H9 (cell line): ENCODE data around the gene RBFOX2. TPM values are rescaled to one million over a fixed set of nuclear protein-coding genes. Genes with fewer than 3 reads are reported as not detected.
"Not testable (repeated sequence)": the region's sequence is repeated elsewhere in the genome, so short reads cannot be mapped to it uniquely, and the experiment has no call there.

ENCODE experiments used
- DNase-seq: peaks from one replicate; pipeline ENCODE4 v3.0.0-alpha.2; 2017
- H2AFZ ChIP-seq: one replicate; pipeline ENCODE4 v1.6.1; 2013; ENCODE audit warnings: mild to moderate bottlenecking, low read length, control low read depth, moderate library complexity
- H2AK5ac ChIP-seq: 2 replicates; pipeline ENCODE4 v1.6.1; 2013; ENCODE audit warnings: low read length, control low read depth, mixed read lengths; ENCODE audit not compliant: insufficient read length
- H2BK120ac ChIP-seq: one replicate; pipeline ENCODE4 v1.6.1; 2013; ENCODE audit warnings: low read depth, mild to moderate bottlenecking, low read length, control low read depth, inconsistent platforms; ENCODE audit not compliant: poor library complexity, severe bottlenecking
- H2BK12ac ChIP-seq: 2 replicates; pipeline ENCODE4 v1.6.1; 2013; ENCODE audit warnings: low read length, control low read depth, mixed read lengths, low read depth; ENCODE audit not compliant: insufficient read length
- H2BK15ac ChIP-seq: 2 replicates; pipeline ENCODE4 v1.6.1; 2013; ENCODE audit warnings: low read depth, low read length, control low read depth
- H2BK20ac ChIP-seq: one replicate; pipeline ENCODE4 v1.6.1; 2013; ENCODE audit warnings: low read depth, mild to moderate bottlenecking, low read length, control low read depth, inconsistent platforms; ENCODE audit not compliant: poor library complexity, severe bottlenecking
- H2BK5ac ChIP-seq: 2 replicates; pipeline ENCODE4 v1.6.1; 2013; ENCODE audit warnings: low read length, control low read depth, mixed read lengths; ENCODE audit not compliant: insufficient read length
- H3K14ac ChIP-seq: 2 replicates; pipeline ENCODE4 v1.6.1; 2013; ENCODE audit warnings: low read length, control low read depth; ENCODE audit not compliant: insufficient read depth
- H3K18ac ChIP-seq: 2 replicates; pipeline ENCODE4 v1.6.1; 2013; ENCODE audit warnings: low read depth, mild to moderate bottlenecking, mixed read lengths, low read length, control low read depth; ENCODE audit not compliant: insufficient read length
- H3K23ac ChIP-seq: 2 replicates; pipeline ENCODE4 v1.6.1; 2013; ENCODE audit warnings: low read length, control low read depth, mixed read lengths, low read depth; ENCODE audit not compliant: insufficient read length
- H3K23me2 ChIP-seq: 2 replicates; pipeline ENCODE4 v1.6.1; 2013; ENCODE audit warnings: low read depth, mild to moderate bottlenecking, mixed read lengths, low read length, control low read depth; ENCODE audit not compliant: insufficient read length, poor library complexity, severe bottlenecking
- H3K27ac ChIP-seq: 2 replicates; pipeline ENCODE4 v1.5.1; 2013; ENCODE audit warnings: low read length, control low read depth, mixed read lengths, low read depth; ENCODE audit not compliant: insufficient read length
- H3K27me3 ChIP-seq: 2 replicates; pipeline ENCODE4 v1.6.1; 2013; ENCODE audit warnings: low read length, control low read depth, inconsistent platforms; ENCODE audit not compliant: insufficient read depth
- H3K4ac ChIP-seq: 2 replicates; pipeline ENCODE4 v1.6.1; 2013; ENCODE audit warnings: low read depth, mild to moderate bottlenecking, control low read depth, inconsistent platforms, low read length, moderate library complexity
- H3K4me1 ChIP-seq: 2 replicates; pipeline ENCODE4 v1.6.1; 2013; ENCODE audit warnings: low read length, control low read depth, inconsistent platforms; ENCODE audit not compliant: insufficient read depth
- H3K4me2 ChIP-seq: 2 replicates; pipeline ENCODE4 v1.6.1; 2013; ENCODE audit warnings: low read length, control low read depth, mixed read lengths; ENCODE audit not compliant: insufficient read length, insufficient read depth
- H3K56ac ChIP-seq: 2 replicates; pipeline ENCODE4 v1.6.1; 2013; ENCODE audit warnings: low read depth, mild to moderate bottlenecking, mixed read lengths, low read length, control low read depth; ENCODE audit not compliant: insufficient read length
- H3K79me1 ChIP-seq: 2 replicates; pipeline ENCODE4 v1.6.1; 2013; ENCODE audit warnings: low read depth, mild to moderate bottlenecking, moderate library complexity, low read length, control low read depth, inconsistent platforms; ENCODE audit not compliant: insufficient read depth, poor library complexity, severe bottlenecking
- H3K79me2 ChIP-seq: 2 replicates; pipeline ENCODE4 v1.6.1; 2013; ENCODE audit warnings: low read length, control low read depth, inconsistent platforms; ENCODE audit not compliant: insufficient read depth
- H3K9ac ChIP-seq: 2 replicates; pipeline ENCODE4 v1.6.1; 2013; ENCODE audit warnings: low read length, control low read depth, mixed read lengths; ENCODE audit not compliant: insufficient read length; ENCODE audit errors: extremely low read depth
- H3K9me3 ChIP-seq: one replicate; pipeline ENCODE4 v1.6.1; 2013; ENCODE audit warnings: low read depth, low read length, inconsistent platforms; ENCODE audit not compliant: control insufficient read depth
- H3T11ph ChIP-seq: one replicate; pipeline ENCODE4 v1.6.1; 2013; ENCODE audit warnings: mild to moderate bottlenecking, low read length, control low read depth, inconsistent platforms
- H4K20me1 ChIP-seq: one replicate; pipeline ENCODE4 v1.6.1; 2013; ENCODE audit not compliant: control insufficient read depth, insufficient read length, insufficient read depth
- H4K5ac ChIP-seq: 2 replicates; pipeline ENCODE4 v1.6.1; 2013; ENCODE audit warnings: low read depth, mild to moderate bottlenecking, mixed read lengths, low read length, control low read depth; ENCODE audit not compliant: insufficient read length
- H4K8ac ChIP-seq: replicated peaks from 2 replicates; pipeline ENCODE4 v1.6.1; 2013; ENCODE audit warnings: low read length, control low read depth, mixed read lengths, low read depth; ENCODE audit not compliant: insufficient read length
- H4K91ac ChIP-seq: 2 replicates; pipeline ENCODE4 v1.6.1; 2013; ENCODE audit warnings: low read depth, mild to moderate bottlenecking, moderate library complexity, mixed read lengths, low read length, control low read depth; ENCODE audit not compliant: insufficient read length
- H3K27ac Mint-ChIP-seq, 3 experiments: 2 replicates in 2 of 3; 3 replicates in 1 of 3; pipeline ENCODE4 v1.8.0; 2020 to 2021; ENCODE audit warnings: mixed read lengths in 3 of 3, mild to moderate bottlenecking in 1 of 3, moderate library complexity in 1 of 3
- H3K27me3 Mint-ChIP-seq: 2 replicates; pipeline ENCODE4 v1.8.0; 2021; ENCODE audit warnings: low read depth, mild to moderate bottlenecking, moderate library complexity, mixed read lengths
- H3K36me3 Mint-ChIP-seq, 3 experiments: 2 replicates in 2 of 3; 3 replicates in 1 of 3; pipeline ENCODE4 v1.8.0; 2020 to 2021; ENCODE audit warnings: low read depth in 3 of 3, mixed read lengths in 3 of 3; ENCODE audit not compliant: insufficient read depth in 1 of 3
- H3K4me1 Mint-ChIP-seq, 2 experiments: 2 replicates each; pipeline ENCODE4 v1.8.0; 2020; ENCODE audit warnings: mixed read lengths in 2 of 2
- H3K4me3 Mint-ChIP-seq, 2 experiments: 2 replicates in 1 of 2; 3 replicates in 1 of 2; pipeline ENCODE4 v1.8.0; 2020 to 2021; ENCODE audit warnings: mild to moderate bottlenecking in 2 of 2, mixed read lengths in 2 of 2, moderate library complexity in 1 of 2
- H3K9me3 Mint-ChIP-seq, 2 experiments: 2 replicates in 1 of 2; 3 replicates in 1 of 2; pipeline ENCODE4 v1.8.0; 2020; ENCODE audit warnings: mild to moderate bottlenecking in 2 of 2, mixed read lengths in 2 of 2, moderate library complexity in 1 of 2
- WGBS: extraction: QIAGEN DNeasy Blood & Tissue Kit; methylation state at CpG from one replicate; pipeline ENCODE4 v1.1.7; 2013; ENCODE audit warnings: missing lambda C conversion rate, low lambda C conversion rate, mixed read lengths; ENCODE audit not compliant: insufficient read length; ENCODE audit errors: extremely low coverage; 5-methylcytosine and 5-hydroxymethylcytosine counted together
- total RNA-seq: library from RNA; stranded (reverse); gene quantifications from 2 replicates; pipeline ENCODE4 v1.2.1, GENCODE V29; 2021
- TF ChIP-seq, protein P1 (sequence below): fragments of 200-600 bp; sonication (generic); conservative IDR thresholded peaks from 3 replicates; pipeline ENCODE4 v1.8.0; 2021; ENCODE audit warnings: antibody characterized with exemption, mild to moderate bottlenecking

Gene RBFOX2
- total RNA-seq, 1 experiment from 2014 or later, result 84.7 TPM

DNA sequence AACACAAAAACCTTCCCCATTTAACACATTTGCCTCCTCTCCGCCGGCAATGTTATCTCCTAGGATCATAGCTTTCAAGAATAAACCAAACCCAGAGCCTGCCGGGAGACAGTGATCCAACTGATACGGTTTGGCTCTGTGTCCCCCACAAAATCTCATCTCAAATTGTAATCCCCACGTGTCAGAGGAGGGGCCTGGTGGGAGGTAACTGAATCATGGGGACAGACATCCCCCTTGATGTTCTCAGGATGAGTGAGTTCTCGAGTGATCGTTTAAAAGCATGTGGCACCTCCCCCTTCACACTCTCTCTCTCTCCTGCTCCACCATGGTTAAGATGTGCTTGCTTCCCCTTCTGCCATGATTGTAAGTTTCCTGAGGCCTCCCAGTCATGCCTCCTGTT lies 33.3 kb downstream of the RBFOX2 start:
- Histone ChIP-seq H3K27ac (no peak overlapping the region), H2BK120ac (no peak overlapping the region), H3K18ac (no peak overlapping the region), H3K56ac (no peak overlapping the region), H2AK5ac (no peak overlapping the region), H3K4me2 (no peak overlapping the region), H2BK12ac (no peak overlapping the region), H2BK5ac (no peak overlapping the region), H3K14ac (no peak overlapping the region), H4K91ac (no peak overlapping the region), H2BK15ac (no peak overlapping the region), H3K4ac (no peak overlapping the region), H3K9ac (no peak overlapping the region), H3K79me2 (peaks cover 9% of the 10 kb centered on the region; the same call in 1 of the 2 replicates), H3K23ac (no peak overlapping the region), H4K20me1 (no peaks in the 10 kb centered on the region), H3T11ph (no peak overlapping the region), H4K5ac (no peak overlapping the region), H3K4me1 (no peaks in the 10 kb centered on the region), H3K23me2 (no peaks in the 10 kb centered on the region), H2AFZ (no peak overlapping the region), H4K8ac (no peak overlapping the region), H3K79me1 (peaks cover 8% of the 10 kb centered on the region), H2BK20ac (no peak overlapping the region), H3K27me3 (no peaks in the 10 kb centered on the region), H3K9me3 (no peaks in the 10 kb centered on the region)
- Mint-ChIP-seq H3K4me3 (no peak overlapping the region; a peak in 1 of 5 replicates), H3K36me3 (peaks cover 6 to 18% (median 9%) of the 10 kb centered on the region in 3 experiments; a peak in 5 of 7 replicates), H3K27me3 (no peaks in the 10 kb centered on the region), H3K9me3 (peaks cover 0 to 3% of the 10 kb centered on the region in 2 experiments; a peak in 1 of 5 replicates), H3K27ac (peak overlapping the region; percentile 8 to 65 (median 45); a peak in 3 of 7 replicates), H3K4me1 (peaks cover 30 to 31% of the 10 kb centered on the region in 2 experiments)
- TF ChIP-seq, protein P1, sequence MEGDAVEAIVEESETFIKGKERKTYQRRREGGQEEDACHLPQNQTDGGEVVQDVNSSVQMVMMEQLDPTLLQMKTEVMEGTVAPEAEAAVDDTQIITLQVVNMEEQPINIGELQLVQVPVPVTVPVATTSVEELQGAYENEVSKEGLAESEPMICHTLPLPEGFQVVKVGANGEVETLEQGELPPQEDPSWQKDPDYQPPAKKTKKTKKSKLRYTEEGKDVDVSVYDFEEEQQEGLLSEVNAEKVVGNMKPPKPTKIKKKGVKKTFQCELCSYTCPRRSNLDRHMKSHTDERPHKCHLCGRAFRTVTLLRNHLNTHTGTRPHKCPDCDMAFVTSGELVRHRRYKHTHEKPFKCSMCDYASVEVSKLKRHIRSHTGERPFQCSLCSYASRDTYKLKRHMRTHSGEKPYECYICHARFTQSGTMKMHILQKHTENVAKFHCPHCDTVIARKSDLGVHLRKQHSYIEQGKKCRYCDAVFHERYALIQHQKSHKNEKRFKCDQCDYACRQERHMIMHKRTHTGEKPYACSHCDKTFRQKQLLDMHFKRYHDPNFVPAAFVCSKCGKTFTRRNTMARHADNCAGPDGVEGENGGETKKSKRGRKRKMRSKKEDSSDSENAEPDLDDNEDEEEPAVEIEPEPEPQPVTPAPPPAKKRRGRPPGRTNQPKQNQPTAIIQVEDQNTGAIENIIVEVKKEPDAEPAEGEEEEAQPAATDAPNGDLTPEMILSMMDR, result no peak
- no peak for DNase-seq
- WGBS, result no CpG with 5 or more reads among the region's 7 CpGs

DNA sequence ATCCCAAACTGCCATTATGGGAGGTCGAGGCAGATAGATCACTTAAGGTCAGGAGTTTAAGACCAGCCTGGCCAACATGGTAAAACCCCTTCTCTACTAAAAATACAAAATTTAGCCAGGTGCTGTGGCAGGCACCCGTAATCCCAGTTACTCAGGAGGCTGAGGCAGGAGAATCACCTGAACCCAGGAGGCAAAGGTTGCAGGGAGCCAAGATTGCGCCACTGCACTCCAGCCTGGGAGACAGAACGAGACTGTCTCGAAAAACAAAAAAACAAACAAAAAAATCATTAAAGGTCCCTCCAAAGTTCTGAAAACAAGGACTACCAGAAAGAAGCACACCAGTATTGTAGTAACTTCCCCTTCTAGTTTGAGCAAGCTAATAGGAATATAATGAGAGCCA lies 34.9 kb downstream of the RBFOX2 start:
- not testable (repeated sequence) for H2AFZ ChIP-seq, H3K27me3 ChIP-seq, H3K4ac ChIP-seq, H3K79me2 ChIP-seq, H4K91ac ChIP-seq, H3K27ac ChIP-seq, H3K27ac Mint-ChIP-seq, H4K20me1 ChIP-seq, H3K27me3 Mint-ChIP-seq, H3K56ac ChIP-seq, H2BK120ac ChIP-seq, H3K9ac ChIP-seq, H3K23me2 ChIP-seq, H3K14ac ChIP-seq, H3K9me3 Mint-ChIP-seq, H2BK5ac ChIP-seq, H2BK15ac ChIP-seq, H3K18ac ChIP-seq, H3K79me1 ChIP-seq, H2BK20ac ChIP-seq, H4K5ac ChIP-seq, H3K4me1 ChIP-seq, H2BK12ac ChIP-seq, DNase-seq, H2AK5ac ChIP-seq, H3K23ac ChIP-seq, H4K8ac ChIP-seq, H3K4me2 ChIP-seq, H3T11ph ChIP-seq, H3K4me3 Mint-ChIP-seq, H3K9me3 ChIP-seq
- WGBS, result no CpG with 5 or more reads among the region's 5 CpGs
- Mint-ChIP-seq H3K4me1 (peaks cover 30 to 31% of the 10 kb centered on the region in 2 experiments), H3K36me3 (peaks cover 6 to 18% (median 9%) of the 10 kb centered on the region in 3 experiments; a peak in 5 of 7 replicates)
